ENCODE data around the gene CRACR2A.

GRCh38 chr12:3732901-3733300, 20.0 kb downstream of the CRACR2A start:
- TF ChIP-seq POLR2A (IDR thresholded peaks at IDR 0.05) (no peak), EP300 (IDR thresholded peaks at IDR 0.05) (no peak)
- TF ChIP-seq, protein P1, sequence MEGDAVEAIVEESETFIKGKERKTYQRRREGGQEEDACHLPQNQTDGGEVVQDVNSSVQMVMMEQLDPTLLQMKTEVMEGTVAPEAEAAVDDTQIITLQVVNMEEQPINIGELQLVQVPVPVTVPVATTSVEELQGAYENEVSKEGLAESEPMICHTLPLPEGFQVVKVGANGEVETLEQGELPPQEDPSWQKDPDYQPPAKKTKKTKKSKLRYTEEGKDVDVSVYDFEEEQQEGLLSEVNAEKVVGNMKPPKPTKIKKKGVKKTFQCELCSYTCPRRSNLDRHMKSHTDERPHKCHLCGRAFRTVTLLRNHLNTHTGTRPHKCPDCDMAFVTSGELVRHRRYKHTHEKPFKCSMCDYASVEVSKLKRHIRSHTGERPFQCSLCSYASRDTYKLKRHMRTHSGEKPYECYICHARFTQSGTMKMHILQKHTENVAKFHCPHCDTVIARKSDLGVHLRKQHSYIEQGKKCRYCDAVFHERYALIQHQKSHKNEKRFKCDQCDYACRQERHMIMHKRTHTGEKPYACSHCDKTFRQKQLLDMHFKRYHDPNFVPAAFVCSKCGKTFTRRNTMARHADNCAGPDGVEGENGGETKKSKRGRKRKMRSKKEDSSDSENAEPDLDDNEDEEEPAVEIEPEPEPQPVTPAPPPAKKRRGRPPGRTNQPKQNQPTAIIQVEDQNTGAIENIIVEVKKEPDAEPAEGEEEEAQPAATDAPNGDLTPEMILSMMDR (IDR thresholded peaks at IDR 0.05) = no peak

Data from upper lobe of left lung (tissue), 4 donors.